22Rv1 (cell line): ENCODE measurements around the gene SOHLH2.

Source experiments
- H3K27ac ChIP-seq: fragments of 450-650 bp; 2 replicates; pipeline ENCODE4 v1.5.1; 2017
- ZFX ChIP-seq: fragments of 450-650 bp; IDR thresholded peaks from 2 replicates; pipeline ENCODE4 v1.6.1; 2017; ENCODE audit warnings: antibody characterized with exemption, borderline replicate concordance
- TF ChIP-seq, protein P1 (sequence below): fragments of 450-650 bp; IDR thresholded peaks from 2 replicates; pipeline ENCODE4 v1.5.1; 2017; ENCODE audit warnings: mild to moderate bottlenecking

The SOHLH2 gene

DNA sequence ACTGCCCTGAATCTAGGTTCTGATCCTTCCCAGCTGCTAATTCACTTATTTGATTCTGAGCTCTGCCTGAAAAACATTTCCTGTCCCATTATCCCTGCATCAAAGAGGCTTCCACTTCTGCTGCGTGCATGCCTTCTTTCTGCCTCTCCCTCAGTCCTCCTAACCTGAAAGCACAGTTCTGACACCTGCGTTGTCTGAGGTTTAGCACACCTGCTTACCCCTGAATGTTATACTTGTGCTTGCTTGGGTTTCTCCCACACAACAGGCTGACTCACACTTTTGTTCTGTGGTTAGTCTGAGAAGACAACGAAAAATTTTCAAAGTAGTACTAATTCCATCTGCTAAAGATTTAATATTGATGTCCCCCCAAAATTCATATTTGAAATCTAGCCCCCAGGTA is 3.1 kb upstream of the SOHLH2 start:
- TF ChIP-seq, protein P1, sequence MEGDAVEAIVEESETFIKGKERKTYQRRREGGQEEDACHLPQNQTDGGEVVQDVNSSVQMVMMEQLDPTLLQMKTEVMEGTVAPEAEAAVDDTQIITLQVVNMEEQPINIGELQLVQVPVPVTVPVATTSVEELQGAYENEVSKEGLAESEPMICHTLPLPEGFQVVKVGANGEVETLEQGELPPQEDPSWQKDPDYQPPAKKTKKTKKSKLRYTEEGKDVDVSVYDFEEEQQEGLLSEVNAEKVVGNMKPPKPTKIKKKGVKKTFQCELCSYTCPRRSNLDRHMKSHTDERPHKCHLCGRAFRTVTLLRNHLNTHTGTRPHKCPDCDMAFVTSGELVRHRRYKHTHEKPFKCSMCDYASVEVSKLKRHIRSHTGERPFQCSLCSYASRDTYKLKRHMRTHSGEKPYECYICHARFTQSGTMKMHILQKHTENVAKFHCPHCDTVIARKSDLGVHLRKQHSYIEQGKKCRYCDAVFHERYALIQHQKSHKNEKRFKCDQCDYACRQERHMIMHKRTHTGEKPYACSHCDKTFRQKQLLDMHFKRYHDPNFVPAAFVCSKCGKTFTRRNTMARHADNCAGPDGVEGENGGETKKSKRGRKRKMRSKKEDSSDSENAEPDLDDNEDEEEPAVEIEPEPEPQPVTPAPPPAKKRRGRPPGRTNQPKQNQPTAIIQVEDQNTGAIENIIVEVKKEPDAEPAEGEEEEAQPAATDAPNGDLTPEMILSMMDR: no peak
- TF ChIP-seq ZFX: no peak
- no peak overlapping the region for H3K27ac ChIP-seq

DNA sequence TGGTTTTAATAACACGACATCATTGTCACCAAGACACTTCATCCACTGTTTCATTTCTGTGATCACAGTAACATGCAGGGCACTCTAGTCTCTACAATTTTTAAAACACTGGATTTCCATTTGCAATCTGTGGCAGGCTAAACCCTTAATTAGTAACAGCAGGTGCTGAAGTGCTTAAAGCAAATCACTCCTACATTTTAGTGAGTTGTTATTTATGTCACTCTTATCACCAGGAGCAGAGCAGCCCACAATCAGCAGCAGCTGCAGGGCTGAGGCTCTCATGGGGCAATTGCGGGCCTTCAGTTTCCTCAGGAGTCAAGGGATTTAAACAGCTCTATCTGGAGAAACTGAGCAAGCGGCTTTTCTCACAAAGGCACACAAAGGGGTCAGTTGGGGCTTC is 1.6 kb downstream of the SOHLH2 start:
- TF ChIP-seq ZFX: no peak
- TF ChIP-seq, protein P1: no peak
- H3K27ac ChIP-seq: no peak overlapping the region

DNA sequence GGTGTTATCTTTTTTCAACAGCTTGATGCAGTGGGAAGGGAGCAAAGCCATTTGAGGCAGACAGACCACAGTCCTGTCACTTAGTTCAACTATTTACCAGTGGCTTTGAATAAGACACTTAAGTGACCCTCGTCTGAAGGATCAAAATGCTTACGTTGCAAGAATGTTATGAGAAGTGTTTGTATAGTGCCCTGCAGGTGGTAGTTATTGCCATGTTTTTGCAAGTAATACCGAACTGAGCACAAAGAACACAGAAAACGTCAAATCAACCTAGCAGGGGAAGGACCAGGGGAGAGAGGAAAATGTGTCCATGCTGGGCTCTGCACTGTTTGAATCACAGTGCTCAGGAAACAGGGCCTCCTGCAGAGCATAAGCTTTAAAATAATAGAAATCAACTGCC is 2.8 kb downstream of the SOHLH2 start:
- no peak overlapping the region for H3K27ac ChIP-seq
- no peak for TF ChIP-seq ZFX
- TF ChIP-seq, protein P1: no peak

DNA sequence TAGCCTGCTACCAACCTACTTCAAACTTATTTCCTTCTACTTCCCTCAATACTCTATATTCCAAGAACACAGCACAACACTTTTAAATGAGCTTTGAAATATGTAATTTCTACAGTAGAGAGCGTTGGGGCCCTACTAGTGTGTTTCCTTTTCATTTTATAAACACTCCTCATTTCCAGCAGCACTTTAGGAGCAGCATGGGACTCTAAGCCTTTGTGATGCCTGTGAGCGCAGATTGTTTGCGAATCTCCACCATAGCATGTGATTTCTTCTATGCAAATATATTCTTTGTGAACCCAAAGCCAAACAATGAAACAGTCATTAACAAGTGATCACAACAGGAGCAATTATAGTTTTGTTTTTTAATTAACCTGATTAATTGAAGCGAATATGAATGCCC is 3.6 kb downstream of the SOHLH2 start:
- H3K27ac ChIP-seq: no peak overlapping the region
- no peak for TF ChIP-seq ZFX
- TF ChIP-seq, protein P1: no peak

DNA sequence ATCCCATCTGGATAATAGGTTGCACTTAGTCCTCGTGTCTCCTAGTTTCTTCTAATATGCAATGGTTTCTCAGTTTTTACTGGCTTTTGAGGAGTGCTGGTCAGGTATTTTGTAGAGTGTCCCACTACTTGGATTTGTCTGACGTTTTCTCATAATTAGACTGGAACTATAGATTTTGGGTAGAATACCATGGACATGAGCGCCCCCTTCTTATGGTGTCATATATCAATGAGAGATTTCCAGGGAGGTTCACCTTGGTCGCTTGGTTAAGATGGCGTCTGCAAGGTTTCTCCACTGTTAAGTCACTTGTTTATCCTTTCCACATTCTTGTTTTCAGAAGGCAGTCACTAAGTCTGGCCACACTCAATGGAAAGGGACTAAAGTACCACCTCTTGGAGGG is 6.7 kb downstream of the SOHLH2 start:
- TF ChIP-seq ZFX: no peak
- TF ChIP-seq, protein P1: no peak
- H3K27ac ChIP-seq: no peak overlapping the region

DNA sequence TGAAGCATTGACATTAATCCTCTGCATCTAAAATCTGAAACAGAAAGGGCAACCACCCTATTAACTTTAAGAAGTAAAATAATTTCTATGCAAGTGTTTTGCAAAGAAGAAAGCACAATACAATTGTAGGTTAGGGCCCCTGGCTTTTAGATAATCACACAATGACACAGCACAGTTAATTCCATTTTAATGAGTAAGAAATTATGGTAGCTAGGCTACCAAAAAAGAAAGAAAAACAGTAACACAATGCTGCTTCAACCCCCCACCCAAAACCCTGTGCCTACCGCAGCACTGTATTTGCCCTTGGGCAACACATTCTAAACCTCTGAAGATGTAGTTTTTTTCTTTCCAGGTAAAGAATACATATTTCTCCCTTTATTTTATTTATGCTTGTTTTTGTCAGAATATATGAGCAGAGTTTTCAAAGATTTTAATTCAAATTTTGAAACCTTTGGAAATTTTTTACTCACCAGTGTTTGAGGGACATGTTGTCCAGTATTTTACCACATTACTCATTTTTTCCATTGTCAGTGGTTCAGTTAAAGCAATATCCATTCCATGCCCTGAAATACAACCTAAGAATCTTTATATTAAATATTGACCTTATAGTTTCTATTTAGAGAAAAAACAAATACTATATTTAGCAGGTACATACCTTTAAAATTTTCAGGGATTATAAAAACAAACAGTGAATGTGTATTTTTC is 21.1 kb downstream of the SOHLH2 start:
- TF ChIP-seq, protein P1: no peak
- TF ChIP-seq ZFX: no peak
- no peak overlapping the region for H3K27ac ChIP-seq

DNA sequence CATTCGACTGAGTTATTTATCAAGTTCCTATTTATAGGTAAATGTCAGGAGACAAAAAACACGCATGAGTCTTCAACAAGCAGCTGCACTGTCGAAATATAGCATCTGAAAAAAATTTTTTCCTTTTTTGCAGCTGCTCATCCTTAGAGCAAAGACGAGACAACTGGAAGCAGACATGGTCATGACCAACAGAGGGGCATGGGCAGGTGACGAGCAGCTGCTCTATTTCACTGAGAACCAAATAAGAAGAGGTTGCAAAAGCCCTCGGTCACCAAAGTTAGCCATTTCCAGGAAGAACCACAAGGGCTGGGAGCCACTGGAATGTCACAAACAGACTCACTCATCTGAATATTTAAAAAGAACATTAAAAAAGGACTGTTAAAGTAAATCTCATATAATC is 22.2 kb downstream of the SOHLH2 start:
- H3K27ac ChIP-seq: no peak overlapping the region
- TF ChIP-seq, protein P1: no peak
- TF ChIP-seq ZFX: no peak
